GM21381 (cell line): Measurements from ENCODE around the gene FCHSD2.
"Not testable (repeated sequence)": the region's sequence is repeated elsewhere in the genome, so short reads cannot be mapped to it uniquely, and the experiment has no call there.

ENCODE experiments used
- ATAC-seq: cut with Tn5 transposase; IDR thresholded peaks from one replicate; pipeline ENCODE4 v1.9.1; 2021; ENCODE audit warnings: mild to moderate bottlenecking, moderate library complexity; ENCODE audit not compliant: unreplicated experiment

FCHSD2 gene

DNA sequence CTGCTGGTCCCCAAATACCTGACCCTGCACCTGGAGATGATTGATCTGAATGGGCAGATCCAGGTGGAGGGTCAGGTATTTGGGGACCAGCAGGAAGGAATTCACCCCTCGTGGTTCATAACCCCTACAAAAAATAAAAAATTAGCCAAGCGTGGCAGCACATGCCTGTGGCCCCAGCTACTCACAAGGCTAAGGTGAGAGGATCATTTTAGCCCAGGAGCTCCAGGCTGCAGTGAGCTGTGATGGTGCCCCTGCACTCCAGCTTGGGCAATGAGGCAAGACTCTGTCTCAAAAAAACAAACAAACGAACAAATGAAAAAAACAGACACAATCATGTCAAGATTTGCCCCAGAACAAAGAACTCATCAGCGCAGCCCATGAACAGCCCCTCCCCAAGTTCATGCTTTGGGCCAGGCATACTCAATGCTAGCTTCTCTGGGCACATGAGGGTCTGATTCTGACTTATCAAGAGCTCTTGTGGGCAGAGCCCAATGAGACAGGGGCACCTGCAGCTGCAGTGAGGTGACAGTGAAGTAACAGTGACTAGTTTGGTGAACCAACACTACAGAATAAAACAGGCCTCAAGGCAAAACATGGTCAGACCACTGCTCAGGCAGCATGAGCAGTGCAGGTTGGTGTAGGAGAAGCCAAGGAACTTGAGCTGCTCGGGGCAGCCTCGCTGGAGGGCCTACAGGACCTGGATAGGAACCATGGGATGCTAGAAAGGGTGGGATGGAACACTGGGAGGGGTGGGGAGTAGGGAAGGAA is 10.2 kb upstream of the FCHSD2 start:
- ATAC-seq, result no peak

DNA sequence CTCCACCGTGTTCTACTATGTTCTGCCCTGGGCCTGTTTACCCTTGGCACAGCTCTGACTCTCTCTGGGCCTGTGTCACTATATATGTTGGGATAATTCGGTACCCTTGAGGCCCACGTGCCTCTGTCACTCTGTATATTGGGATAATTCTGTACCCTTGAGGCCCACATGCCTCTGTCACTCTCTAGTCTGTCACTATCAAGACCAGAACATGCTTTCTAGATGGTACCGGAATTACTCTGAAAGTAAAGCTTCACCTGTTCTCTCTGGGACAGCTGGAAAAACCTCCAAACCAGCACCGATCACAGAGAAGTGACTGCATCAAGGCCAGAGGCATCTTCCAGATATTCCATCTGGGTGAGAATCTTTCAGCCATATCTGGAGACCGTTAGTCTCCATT is 9.3 kb upstream of the FCHSD2 start:
- no peak for ATAC-seq

- no peak for ATAC-seq
These were observed 7.0 kb upstream of the FCHSD2 start for GRCh38 chr11:73149105-73149504.

DNA sequence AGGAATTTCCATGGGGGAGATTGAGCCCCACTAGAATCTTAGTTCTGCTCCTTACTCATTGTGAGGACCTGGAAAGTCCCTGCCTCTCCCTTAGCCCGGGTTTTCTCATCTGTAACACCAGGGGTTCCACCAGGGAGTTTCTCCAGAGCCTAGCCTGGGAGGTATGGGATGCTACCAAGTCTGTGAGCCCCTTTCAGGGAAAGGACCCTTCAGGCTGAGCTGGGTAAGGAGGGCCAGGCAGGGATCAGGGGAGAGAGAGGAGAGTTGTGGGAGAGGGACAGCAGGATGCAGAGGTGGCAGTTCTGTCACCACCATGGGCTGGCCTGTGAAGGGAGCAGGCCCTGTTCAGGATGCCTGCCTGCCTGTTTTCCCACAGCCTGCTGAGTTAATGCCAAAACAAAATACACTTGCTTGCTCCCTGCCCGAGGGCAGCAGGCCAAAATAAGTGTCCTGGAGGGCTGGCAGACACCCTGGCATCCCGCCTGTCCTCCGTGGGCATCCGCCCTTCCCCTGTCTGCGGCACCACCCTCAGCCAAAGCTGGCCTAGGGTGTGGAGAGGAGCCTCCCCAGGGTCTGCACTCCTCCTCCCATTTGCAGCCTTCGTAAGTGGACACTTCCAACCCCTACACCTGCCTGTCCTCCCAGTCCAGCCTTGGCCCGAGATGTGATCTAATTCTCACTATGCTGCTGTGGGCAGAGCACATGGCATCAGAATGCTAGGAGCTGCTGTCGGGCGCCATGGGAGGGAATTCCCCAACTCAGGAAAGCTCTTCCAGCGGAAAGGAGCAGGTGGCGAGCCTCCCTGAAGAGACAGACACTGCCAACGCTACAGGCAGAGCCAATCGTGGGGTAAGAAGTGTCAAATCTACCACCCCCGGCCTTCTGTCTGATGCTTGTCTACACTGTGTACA is 5.9 kb upstream of the FCHSD2 start:
- ATAC-seq, result no peak

GRCh38 chr11:73145986-73146575 is 4.0 kb upstream of the FCHSD2 start:
- ATAC-seq, result no peak

DNA sequence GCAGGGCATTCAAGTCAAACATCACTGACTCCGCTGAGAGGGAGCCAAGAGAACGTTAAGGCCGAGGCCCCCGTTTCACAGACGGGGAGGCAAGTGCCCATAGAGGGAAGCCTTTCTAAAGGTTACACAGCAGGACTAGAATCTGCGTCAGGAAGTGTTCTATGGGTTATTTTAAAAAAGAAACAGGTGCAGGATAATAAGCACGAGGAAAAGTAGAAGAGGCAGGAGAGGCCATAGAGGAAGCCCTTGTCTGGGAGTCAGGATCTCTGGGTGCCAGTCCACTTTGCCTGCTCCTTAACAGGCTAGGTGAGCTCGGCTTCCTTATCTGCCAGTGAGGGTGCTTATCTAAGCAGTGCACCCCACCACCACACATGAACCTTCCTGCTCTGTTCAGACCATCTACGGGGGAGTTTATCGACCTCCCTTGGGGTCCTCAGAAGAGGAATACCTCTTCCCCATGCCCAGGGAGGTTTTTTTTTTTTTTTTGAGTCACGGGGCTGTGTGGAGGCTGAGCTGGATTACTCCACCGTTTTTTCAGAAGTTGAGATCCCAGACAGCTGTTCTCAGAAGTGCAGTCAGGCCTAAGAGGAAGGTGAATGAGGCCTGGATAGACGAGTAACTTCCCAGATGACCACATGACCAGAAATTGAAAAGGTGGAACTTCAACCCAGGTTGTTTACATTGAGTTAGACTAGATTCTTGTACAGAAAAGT is 1.2 kb upstream of the FCHSD2 start:
- no peak for ATAC-seq

DNA sequence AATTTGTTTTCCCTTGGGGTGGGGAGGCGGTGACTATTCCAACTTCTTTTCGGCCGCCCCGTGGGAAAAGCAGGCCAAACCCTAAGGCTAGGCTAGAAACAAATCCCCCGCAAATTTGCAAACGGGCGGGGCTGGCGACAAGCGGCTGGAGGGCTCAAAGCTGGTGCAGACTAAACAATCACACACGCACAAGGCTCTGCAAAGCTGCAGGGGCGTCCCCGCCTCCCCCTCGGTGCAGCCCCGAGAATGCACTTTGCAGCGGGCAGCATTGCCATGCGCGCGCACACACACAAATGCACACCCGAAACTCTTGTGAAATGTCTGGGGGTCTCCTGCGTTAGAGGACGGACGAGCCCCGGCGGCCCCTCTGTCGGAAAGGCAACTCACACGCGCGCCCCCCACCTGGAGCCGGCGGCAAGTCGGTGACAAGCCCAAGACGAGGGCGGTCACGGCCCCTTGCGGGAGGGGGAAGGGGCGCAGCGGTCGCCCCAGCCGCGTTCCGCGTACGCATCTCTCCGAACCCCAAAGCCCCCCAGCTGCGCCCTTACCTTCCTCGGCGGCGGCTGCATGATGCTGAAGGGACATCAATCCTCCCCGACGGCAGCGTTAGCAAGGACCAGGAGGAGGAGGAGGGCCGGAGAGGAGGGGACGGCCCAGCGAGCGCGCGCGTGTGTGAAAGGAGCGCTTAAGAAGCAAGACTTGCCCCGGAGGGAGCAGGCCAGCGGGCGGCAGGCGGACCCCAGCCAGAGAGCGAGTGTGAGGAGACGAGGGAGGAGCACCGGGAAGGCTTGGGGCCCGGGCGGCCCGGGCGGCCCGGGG is 600 bp downstream of the FCHSD2 start:
- ATAC-seq, result peak; percentile 32

DNA sequence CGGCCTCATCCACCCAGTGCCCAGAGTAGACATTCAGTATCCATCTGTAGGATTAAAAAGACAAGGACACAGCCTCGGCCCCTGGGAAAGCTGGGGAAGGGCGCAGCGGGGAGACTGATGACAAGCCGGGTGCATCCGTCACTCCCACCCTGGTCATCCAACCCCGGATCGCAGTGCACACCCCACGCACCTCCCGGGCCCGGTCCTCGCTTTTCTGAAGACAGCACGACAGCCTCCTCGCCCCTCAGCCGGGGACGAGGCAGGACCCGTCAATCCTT is 1.1 kb downstream of the FCHSD2 start:
- no peak for ATAC-seq

GRCh38 chr11:73140213-73141030 is 1.7 kb downstream of the FCHSD2 start:
- no peak for ATAC-seq

DNA sequence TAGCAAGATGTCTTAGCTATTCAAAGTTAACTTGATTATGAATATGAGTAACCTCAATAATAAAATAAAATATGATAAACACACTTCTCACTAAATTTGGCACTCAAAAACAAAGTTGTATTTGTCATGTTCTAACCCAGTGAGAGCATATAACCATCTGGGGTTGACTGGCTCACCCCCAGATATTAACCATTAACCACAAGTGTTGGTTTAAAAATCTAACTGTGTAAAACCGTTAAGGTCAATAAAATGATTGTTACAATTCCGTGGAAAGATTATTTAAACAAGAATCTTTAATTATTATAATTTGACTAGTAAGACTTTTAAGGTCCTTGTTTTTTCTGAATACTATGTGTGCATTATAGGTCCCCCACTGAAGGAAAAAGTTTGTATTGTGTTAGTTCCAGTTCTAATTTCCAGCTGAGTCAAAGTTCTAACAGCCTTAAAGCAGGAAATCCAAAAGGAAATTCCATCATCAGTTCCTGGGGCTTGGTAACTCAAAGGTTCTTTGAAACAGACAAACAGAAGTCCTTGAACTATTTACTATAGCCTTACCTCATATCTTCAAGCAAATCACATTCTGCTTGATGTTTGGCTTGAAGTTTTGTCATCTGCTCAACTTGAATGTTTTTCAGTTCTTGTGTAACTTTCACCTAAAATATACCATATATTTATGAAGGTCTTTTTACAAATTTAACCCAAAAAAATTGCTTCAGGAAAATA is 2.5 kb downstream of the FCHSD2 start:
- no peak for ATAC-seq

- no peak for ATAC-seq
These were observed 4.2 kb downstream of the FCHSD2 start for GRCh38 chr11:73137944-73138274.

DNA sequence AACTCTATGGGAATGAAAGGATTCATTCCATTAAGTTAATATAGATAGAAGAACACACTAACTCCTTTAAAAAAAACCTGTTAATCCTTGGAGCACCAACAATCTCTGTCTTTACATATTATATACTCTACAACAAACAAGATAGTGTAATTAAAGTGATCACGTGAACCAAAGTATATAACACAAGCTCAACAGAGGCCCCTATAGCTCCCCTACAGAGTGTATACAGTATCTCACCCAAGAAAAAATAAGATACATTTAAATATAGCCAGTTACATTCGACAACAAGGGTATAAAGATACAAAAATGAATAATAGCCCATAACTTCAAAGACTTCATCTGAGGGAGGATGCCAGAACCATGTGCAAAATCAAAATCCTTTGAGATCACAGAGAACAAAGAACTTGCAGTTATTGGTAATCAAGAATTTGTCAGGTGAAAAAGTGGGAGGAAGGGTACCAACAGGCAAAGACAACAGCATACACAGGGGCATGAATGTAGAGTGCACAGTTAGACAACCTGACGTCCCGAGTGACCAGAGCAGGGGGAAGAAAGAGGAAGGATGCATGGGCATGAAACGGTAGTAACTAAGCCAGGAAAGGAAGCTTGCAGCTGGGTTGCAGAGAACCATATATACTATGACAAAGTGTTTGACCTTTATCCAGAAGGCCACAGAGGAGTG is 4.7 kb downstream of the FCHSD2 start:
- ATAC-seq, result no peak

DNA sequence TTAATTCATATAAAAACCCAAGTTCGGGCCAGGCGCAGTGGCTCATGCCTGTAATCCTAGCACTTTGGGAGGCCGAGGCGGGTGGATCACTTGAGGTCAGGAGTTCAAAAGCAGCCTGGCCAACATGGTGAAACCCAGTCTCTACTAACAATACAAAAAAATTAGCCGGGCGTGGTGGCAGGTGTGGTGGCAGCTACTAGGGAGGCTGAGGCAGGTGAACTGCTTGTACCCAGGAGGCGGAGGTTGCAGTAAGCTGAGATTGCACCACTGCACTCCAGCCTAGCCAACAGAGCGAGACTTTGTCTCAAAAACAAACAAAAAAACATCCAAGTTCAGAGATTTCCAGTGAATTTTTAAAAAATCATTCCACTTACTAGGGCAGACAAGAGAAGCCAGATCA is 5.4 kb downstream of the FCHSD2 start:
- not testable (repeated sequence) for ATAC-seq

- ATAC-seq, result no peak
These were observed 6.5 kb downstream of the FCHSD2 start for GRCh38 chr11:73135346-73136284.

DNA sequence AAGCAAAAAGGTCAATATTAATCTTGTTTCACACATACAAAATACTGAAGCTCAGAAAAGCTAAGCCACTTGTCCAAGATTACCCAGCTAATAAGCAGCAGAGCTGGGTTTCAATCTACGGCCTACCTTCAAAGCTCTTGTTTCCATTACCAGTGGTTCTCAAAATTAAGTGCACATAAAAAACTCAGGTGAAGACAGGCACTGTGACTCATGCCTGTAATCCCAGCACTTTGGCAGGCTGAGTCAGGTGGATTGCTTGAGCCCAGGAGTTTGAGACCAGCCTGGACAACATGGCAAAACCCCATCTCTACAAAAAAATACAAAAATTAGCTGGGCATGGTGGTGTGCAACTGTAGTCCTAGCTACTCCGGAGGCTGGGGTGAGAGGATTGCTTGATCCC is 9.8 kb downstream of the FCHSD2 start:
- ATAC-seq, result not testable (repeated sequence)

DNA sequence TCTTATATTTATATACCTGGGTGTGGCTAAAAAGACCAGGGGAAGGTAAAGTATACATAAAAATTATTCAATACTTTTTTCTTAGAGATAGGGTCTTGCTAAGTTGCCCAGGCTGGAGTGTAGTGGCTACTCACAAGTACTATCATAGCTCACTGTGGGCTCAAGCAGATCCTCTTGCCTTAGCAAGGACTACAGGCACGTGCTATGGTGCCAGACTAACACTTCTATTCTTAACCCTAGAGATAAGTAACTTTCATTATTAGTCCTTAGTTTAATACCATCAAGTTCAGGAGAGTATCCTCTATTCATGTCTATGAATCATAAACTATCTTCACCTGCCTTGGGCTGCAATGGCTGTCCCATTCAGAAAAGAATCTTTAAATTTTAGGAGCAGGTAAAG is 11.9 kb downstream of the FCHSD2 start:
- ATAC-seq, result no peak

DNA sequence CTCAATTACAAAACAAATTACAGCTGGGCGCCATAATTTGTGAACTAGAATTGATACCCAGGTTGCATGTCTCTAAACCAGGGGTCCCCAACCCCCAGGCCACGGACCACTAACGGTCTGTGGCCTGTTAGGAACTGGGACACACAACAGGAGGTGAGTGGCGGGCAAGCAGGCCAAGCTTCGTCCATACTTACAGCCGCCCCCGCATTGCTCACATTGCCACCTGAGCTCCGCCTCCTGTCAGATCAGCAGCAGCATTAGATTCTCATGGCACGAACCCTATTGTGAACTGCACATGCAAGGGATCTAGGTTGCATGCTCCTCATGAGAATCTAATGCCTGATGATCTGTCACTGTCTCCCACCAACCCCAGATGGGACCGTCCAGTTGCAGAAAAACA is 12.9 kb downstream of the FCHSD2 start:
- no peak for ATAC-seq
